Panc1 (cell line): ENCODE results near the gene IRF9. TPM values are rescaled to one million over a fixed set of nuclear protein-coding genes. Genes with fewer than 3 reads are reported as not detected.

Experiments used
- ATAC-seq: fragments of 200-7000 bp; cut with Tn5 transposase; 2 replicates; pipeline ENCODE4 v1.9.1; 2020; ENCODE audit warnings: mild to moderate bottlenecking, moderate library complexity
- BruUV-seq: library from RNA; stranded (reverse); fragments of 400-500 nt; replicated peaks from 2 replicates; lab custom pipeline; 2021; lab: Mats Ljungman, UMichigan
- CTCF ChIA-PET: fragments of 300-600 bp; sonication (Branson Sonifier 250); formaldehyde crosslinking; loops from one replicate; lab custom pipeline; 2022; ENCODE audit warnings: antibody characterized with exemption; lab: Charles Lee
- POLR2A ChIA-PET: fragments of 300-600 bp; sonication (Branson Sonifier 250); formaldehyde crosslinking; loops from one replicate; lab custom pipeline; 2022; ENCODE audit warnings: antibody characterized with exemption; lab: Charles Lee
- DNase-seq: peaks from one replicate; pipeline ENCODE4 v3.0.0-alpha.2; 2010; ENCODE audit warnings: low read depth, low spot score
- H3K27ac ChIP-seq: 2 replicates; pipeline ENCODE4 v1.5.1; 2011; ENCODE audit warnings: mild to moderate bottlenecking, low read length, inconsistent platforms
- H3K27me3 ChIP-seq: fragments of 200-500 bp; sonication (Bioruptor generic); 2 replicates; pipeline ENCODE4 v1.6.0; 2014; ENCODE audit warnings: low read length, inconsistent platforms; ENCODE audit not compliant: control insufficient read depth, insufficient read depth
- H3K36me3 ChIP-seq: fragments of 200-500 bp; sonication (Bioruptor generic); 2 replicates; pipeline ENCODE4 v1.5.1; 2014; ENCODE audit warnings: inconsistent platforms, mild to moderate bottlenecking, low read length, moderate library complexity; ENCODE audit not compliant: control insufficient read depth, insufficient read depth
- H3K4me1 ChIP-seq: 2 replicates; pipeline ENCODE4 v1.5.1; 2011; ENCODE audit warnings: inconsistent platforms, mild to moderate bottlenecking, low read length, moderate library complexity; ENCODE audit not compliant: control insufficient read depth, insufficient read depth
- H3K4me3 ChIP-seq, 2 experiments: 2 replicates each; pipeline ENCODE4 v1.5.1; 2011 to 2012; ENCODE audit warnings: low read depth in 2 of 2, low read length in 2 of 2, mild to moderate bottlenecking in 2 of 2, inconsistent platforms in 1 of 2, moderate library complexity in 1 of 2
- H3K9me3 ChIP-seq: fragments of 200-500 bp; sonication (Bioruptor generic); 2 replicates; pipeline ENCODE4 v1.5.1; 2014; ENCODE audit warnings: low read depth, mild to moderate bottlenecking, inconsistent platforms, low read length, moderate library complexity; ENCODE audit not compliant: control insufficient read depth, insufficient read depth
- CTCF ChIP-seq: fragments of 450-650 bp; IDR thresholded peaks from 2 replicates; pipeline ENCODE4 v1.5.1; 2017; ENCODE audit warnings: mild to moderate bottlenecking
- POLR2AphosphoS5 ChIP-seq: IDR thresholded peaks from 2 replicates; pipeline ENCODE4 v1.6.1; 2012; ENCODE audit warnings: mild to moderate bottlenecking, low read depth, low read length, moderate library complexity
- REST ChIP-seq, 2 experiments: IDR thresholded peaks; 2 replicates each; pipeline ENCODE4 v1.6.1; 2011 to 2012; ENCODE audit warnings: low read depth in 2 of 2, control low read depth in 1 of 2, low read length in 1 of 2, mild to moderate bottlenecking in 1 of 2, moderate library complexity in 1 of 2; ENCODE audit not compliant: insufficient read depth in 1 of 2
- SIN3A ChIP-seq: IDR thresholded peaks from 2 replicates; pipeline ENCODE4 v1.6.1; 2012; ENCODE audit warnings: low read depth, mild to moderate bottlenecking, low read length, moderate library complexity, borderline replicate concordance; ENCODE audit not compliant: insufficient read depth
- TCF7L2 ChIP-seq: IDR thresholded peaks from 2 replicates; pipeline ENCODE4 v1.6.1; 2011; ENCODE audit warnings: mild to moderate bottlenecking, low read depth, low read length, inconsistent platforms
- in situ Hi-C: cut with HindIII; loops from 2 replicates; pipeline ENCODE4 v1.10.0; 2016; ENCODE audit warnings: low sequenced_read_pairs, low pct_unique_long_range_greater_than_20kb
- intact Hi-C: fragments of 100-400 bp; cut with micrococcal nuclease; formaldehyde crosslinking; loops from one replicate; pipeline ENCODE4 v1.10.0; 2022; ENCODE audit not compliant: unreplicated experiment
- total RNA-seq: library from RNA; stranded (reverse); gene quantifications from one replicate; pipeline ENCODE4 v1.2.1, GENCODE V29; 2021; ENCODE audit not compliant: unreplicated experiment

IRF9 gene
- total RNA-seq, 1 experiment from 2014 or later, result 24.5 TPM

- Histone ChIP-seq H3K9me3 (no peaks in the 10 kb centered on the region), H3K4me1 (no peaks in the 10 kb centered on the region; the same call in 1 of the 2 replicates), H3K36me3 (no peaks in the 10 kb centered on the region), H3K27ac (no peak overlapping the region), H3K27me3 (no peaks in the 10 kb centered on the region), H3K4me3 (no peak overlapping the region)
- ATAC-seq (no peak), DNase-seq (no peak)
- no peak for TF ChIP-seq TCF7L2
- TF ChIP-seq CTCF, result no peak
- TF ChIP-seq SIN3A, result no peak
- ChIA-PET POLR2A (no interaction called here), CTCF (no interaction called here)
- intact Hi-C loops (no loop called here), in situ Hi-C loops (no loop called here)
- no TSS peak for BruUV-seq
Observed at GRCh38 chr14:24177891-24178290, 16.8 kb downstream of the IRF9 start.

GRCh38 chr14:24178399-24179178, 17.5 kb downstream of the IRF9 start:
- BruUV-seq, result no TSS peak
- H3K9me3 ChIP-seq, result no peaks in the 10 kb centered on the region
- H3K27me3 ChIP-seq, result no peaks in the 10 kb centered on the region
- no peaks in the 10 kb centered on the region for H3K36me3 ChIP-seq
- in situ Hi-C loops, result no loop called here
- intact Hi-C loops, result no loop called here
- DNase-seq (no peak), ATAC-seq (no peak)
- TF ChIP-seq POLR2AphosphoS5 (no peak), TCF7L2 (no peak)
- ChIA-PET CTCF (no interaction called here), POLR2A (no interaction called here)
- no peak overlapping the region for H3K4me3 ChIP-seq
- H3K27ac ChIP-seq, result no peak overlapping the region
- H3K4me1 ChIP-seq, result no peaks in the 10 kb centered on the region; the same call in 1 of the 2 replicates

DNA sequence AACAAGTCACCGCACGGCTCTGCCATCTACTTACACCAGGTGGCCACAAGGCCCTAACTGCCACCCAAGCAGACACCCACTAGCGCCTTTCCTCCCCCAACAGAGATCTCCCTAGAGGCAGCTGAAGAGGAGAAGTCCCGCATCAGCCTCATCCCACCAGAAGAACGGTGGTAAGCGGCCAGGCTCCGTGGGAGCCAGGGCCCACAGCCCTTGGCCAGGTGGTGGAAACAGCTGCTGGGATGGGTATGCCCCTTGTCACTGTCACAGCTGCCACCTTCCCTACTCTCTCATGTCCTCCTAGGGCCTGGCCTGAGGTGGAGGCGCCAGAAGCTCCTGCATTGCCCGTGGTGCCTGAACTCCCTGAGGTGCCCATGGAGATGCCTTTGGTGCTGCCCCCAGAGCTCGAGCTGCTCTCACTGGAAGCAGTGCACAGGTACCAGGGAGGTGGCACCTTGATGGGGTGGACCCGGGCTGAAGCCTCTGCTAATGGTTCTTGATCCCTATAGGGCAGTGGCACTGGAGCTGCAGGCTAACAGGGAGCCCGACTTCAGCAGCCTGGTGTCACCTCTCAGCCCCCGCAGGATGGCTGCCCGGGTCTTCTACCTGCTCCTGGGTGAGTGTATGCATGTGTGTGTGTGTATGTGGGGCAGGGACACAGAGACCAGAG, 18.4 kb downstream of the IRF9 start:
- intact Hi-C loops, result no loop called here
- Histone ChIP-seq H3K4me3 (no peak overlapping the region), H3K27me3 (no peaks in the 10 kb centered on the region), H3K36me3 (no peaks in the 10 kb centered on the region), H3K27ac (no peak overlapping the region), H3K4me1 (no peaks in the 10 kb centered on the region; the same call in 1 of the 2 replicates), H3K9me3 (no peaks in the 10 kb centered on the region)
- TF ChIP-seq POLR2AphosphoS5 (no peak), REST (IDR thresholded peaks at IDR 0.05; ENCODE audit: insufficient read depth in 1 of 2, low read depth in 2 of 2, low read length in 1 of 2) (no peak), SIN3A (no peak), CTCF (no peak), TCF7L2 (no peak)
- DNase-seq, result no peak
- CTCF ChIA-PET, result no interaction called here
- in situ Hi-C loops, result no loop called here
- no TSS peak for BruUV-seq
- ATAC-seq, result no peak; the same call in 1 of the 2 replicates
- POLR2A ChIA-PET, result no interaction called here
